B cell (primary cell): ENCODE data around the gene ADGRV1. TPM values are rescaled to one million over a fixed set of nuclear protein-coding genes. Genes with fewer than 3 reads are reported as not detected.

Experiments
- ATAC-seq: fragments of 200-7000 bp; cut with Tn5 transposase; one replicate; pipeline ENCODE4 v1.10.0; 2021; ENCODE audit warnings: low read depth, mild to moderate bottlenecking, moderate number of reproducible peaks, moderate library complexity
- CTCF ChIA-PET: fragments of 350-600 bp; sonication (Branson Sonifier 250); formaldehyde crosslinking; loops from one replicate; lab custom pipeline; 2021; ENCODE audit warnings: antibody characterized with exemption, inconsistent platforms; lab: Charles Lee
- POLR2A ChIA-PET: fragments of 350-600 bp; sonication (Branson Sonifier 250); formaldehyde crosslinking; loops from one replicate; lab custom pipeline; 2021; ENCODE audit warnings: antibody characterized with exemption; lab: Charles Lee
- DNase-seq: peaks from one replicate; pipeline ENCODE4 v3.0.0; 2013
- H2AFZ ChIP-seq: 2 replicates; pipeline ENCODE4 v1.6.1; 2012; ENCODE audit warnings: mild to moderate bottlenecking, low read depth, low read length; ENCODE audit not compliant: insufficient read depth, poor library complexity, severe bottlenecking
- H3K27ac ChIP-seq, 2 donors: 1 replicate in 1 of 2; 2 replicates in 1 of 2; pipeline ENCODE4 v1.5.1; 2012 to 2013; ENCODE audit warnings: low read length in 2 of 2, mild to moderate bottlenecking in 2 of 2, moderate library complexity in 1 of 2
- H3K27me3 ChIP-seq, 4 experiments: fragments of 200-600 bp in 1 of 4; sonication (generic) in 1 of 4; replicated peaks in 1 of 4; 1 replicate in 2 of 4; 2 replicates in 2 of 4; pipeline versions ENCODE4 v1.6.1 to v1.7.0; 2013 to 2016; ENCODE audit warnings: low read length in 3 of 4, mild to moderate bottlenecking in 2 of 4, mixed read lengths in 1 of 4, moderate library complexity in 1 of 4; ENCODE audit not compliant: insufficient read depth in 4 of 4, control insufficient read depth in 3 of 4; ENCODE audit errors: control extremely low read depth in 1 of 4
- H3K36me3 ChIP-seq, 2 experiments: replicated peaks in 1 of 2; 1 replicate in 1 of 2; 2 replicates in 1 of 2; pipeline versions ENCODE4 v1.6.1 to v1.7.1; 2013; ENCODE audit warnings: low read length in 1 of 2; ENCODE audit not compliant: insufficient read depth in 2 of 2, control insufficient read depth in 1 of 2; ENCODE audit errors: control extremely low read depth in 1 of 2, extremely low read depth in 1 of 2
- H3K4me1 ChIP-seq, 2 donors: fragments of 200-600 bp in 1 of 2; sonication (generic) in 1 of 2; 1 replicate in 1 of 2; 2 replicates in 1 of 2; pipeline versions ENCODE4 v1.5.1 to v1.6.1; 2013 to 2017; ENCODE audit warnings: low read length in 2 of 2; ENCODE audit not compliant: control insufficient read depth in 2 of 2, insufficient read depth in 2 of 2
- H3K4me2 ChIP-seq: replicated peaks from 2 replicates; pipeline ENCODE3; 2012; ENCODE audit warnings: mild to moderate bottlenecking, low read depth, low read length; ENCODE audit not compliant: poor library complexity, severe bottlenecking
- H3K4me3 ChIP-seq, 5 experiments: fragments of 200-600 bp in 1 of 5; sonication (generic) in 1 of 5; 1 replicate in 3 of 5; 2 replicates in 2 of 5; pipeline versions ENCODE4 v1.5.1 to v1.7.0; 2011 to 2016; ENCODE audit warnings: low read length in 4 of 5, mild to moderate bottlenecking in 4 of 5, low read depth in 2 of 5, control low read depth in 1 of 5, moderate library complexity in 1 of 5; ENCODE audit not compliant: insufficient read depth in 1 of 5; ENCODE audit errors: control extremely low read depth in 1 of 5, extremely low read depth in 1 of 5
- H3K79me2 ChIP-seq: fragments of 200-600 bp; sonication (generic); one replicate; pipeline ENCODE4 v1.6.0; 2016; ENCODE audit warnings: low read length; ENCODE audit not compliant: control insufficient read depth, insufficient read depth
- H3K9ac ChIP-seq: fragments of 200-600 bp; sonication (generic); 2 replicates; pipeline ENCODE4 v1.6.1; 2017; ENCODE audit warnings: mild to moderate bottlenecking, low read length, moderate library complexity
- H3K9me3 ChIP-seq, 3 donors: one replicate each; pipeline versions ENCODE4 v1.6.1 to v1.7.1; 2013; ENCODE audit warnings: low read length in 2 of 3; ENCODE audit not compliant: control insufficient read depth in 2 of 3, insufficient read depth in 1 of 3; ENCODE audit errors: control extremely low read depth in 1 of 3
- H4K20me1 ChIP-seq: 2 replicates; pipeline ENCODE4 v1.6.0; 2012; ENCODE audit warnings: mild to moderate bottlenecking, low read length; ENCODE audit not compliant: insufficient read depth, control insufficient read depth, poor library complexity, severe bottlenecking
- H3K27ac Mint-ChIP-seq: one replicate; pipeline ENCODE4 v1.8.0; 2021; ENCODE audit warnings: mixed read lengths
- H3K27me3 Mint-ChIP-seq: one replicate; pipeline ENCODE4 v1.8.0; 2021; ENCODE audit warnings: mixed read lengths
- H3K4me1 Mint-ChIP-seq: one replicate; pipeline ENCODE4 v1.8.0; 2021; ENCODE audit warnings: mixed read lengths
- H3K4me3 Mint-ChIP-seq: one replicate; pipeline ENCODE4 v1.8.0; 2021; ENCODE audit warnings: mixed read lengths
- H3K9me3 Mint-ChIP-seq: one replicate; pipeline ENCODE4 v1.8.0; 2022; ENCODE audit warnings: mixed read lengths; ENCODE audit not compliant: insufficient read depth
- CTCF ChIP-seq: fragments of 200-600 bp; IDR thresholded peaks from one replicate; pipeline ENCODE4 v1.8.0; 2022; ENCODE audit warnings: antibody characterized with exemption, mild to moderate bottlenecking
- EZH2 ChIP-seq: IDR thresholded peaks from 2 replicates; pipeline ENCODE4 v1.6.1; 2012; ENCODE audit warnings: borderline replicate concordance, low read depth, mild to moderate bottlenecking, moderate library complexity, low read length; ENCODE audit not compliant: insufficient read depth, poor library complexity, severe bottlenecking
- WGBS: methylation state at CpG from one replicate; pipeline ENCODE4 v1.1.5; 2013; ENCODE audit warnings: missing lambda C conversion rate; ENCODE audit not compliant: insufficient coverage; 5-methylcytosine and 5-hydroxymethylcytosine counted together
- intact Hi-C: fragments of 100-400 bp; cut with micrococcal nuclease; formaldehyde crosslinking; loops from one replicate; pipeline ENCODE4 v1.10.0; 2022
- polyA plus RNA-seq: library from polyadenylated mRNA; depleted of rRNA; stranded (reverse); fragments of >200 nt; gene quantifications from 2 replicates; pipeline ENCODE4 v1.2.3, GENCODE V29; 2012
- total RNA-seq, 2 donors: library from RNA; stranded (reverse); fragments of 120-200 nt in 1 of 2; gene quantifications; 1 replicate in 1 of 2; 2 replicates in 1 of 2; pipeline versions ENCODE4 v1.2.3 to v1.2.4, GENCODE V29; 2013 to 2022

The ADGRV1 gene
- total and polyA plus RNA-seq, 2 donors (not counting 1 experiment from before 2014, with no cell fraction given) = 0.07 TPM; not detected in 1

- H3K27ac Mint-ChIP-seq = no peak overlapping the region
- Histone ChIP-seq H3K27me3 (peaks cover 0 to 3% (median 0%) of the 10 kb centered on the region in 4 experiments), H3K9ac (no peak overlapping the region), H3K4me2 (no peak overlapping the region), H3K27ac (no peak overlapping the region), H3K4me3 (no peak overlapping the region), H3K79me2 (no peaks in the 10 kb centered on the region), H3K9me3 (no peaks in the 10 kb centered on the region), H3K36me3 (no peaks in the 10 kb centered on the region), H2AFZ (no peak overlapping the region), H3K4me1 (no peaks in the 10 kb centered on the region), H4K20me1 (no peaks in the 10 kb centered on the region)
- ATAC-seq (no peak), DNase-seq (no peak)
- no peaks in the 10 kb centered on the region for H3K9me3 Mint-ChIP-seq
- CTCF ChIA-PET = no interaction called here
- TF ChIP-seq CTCF (no peak), EZH2 (no peak)
- H3K27me3 Mint-ChIP-seq = no peaks in the 10 kb centered on the region
- H3K4me1 Mint-ChIP-seq = no peaks in the 10 kb centered on the region
- intact Hi-C loops = no loop called here
- H3K4me3 Mint-ChIP-seq = no peak overlapping the region
- POLR2A ChIA-PET = no interaction called here
Observed at GRCh38 chr5:90703932-90704331, 145.3 kb downstream of the ADGRV1 start.

DNA sequence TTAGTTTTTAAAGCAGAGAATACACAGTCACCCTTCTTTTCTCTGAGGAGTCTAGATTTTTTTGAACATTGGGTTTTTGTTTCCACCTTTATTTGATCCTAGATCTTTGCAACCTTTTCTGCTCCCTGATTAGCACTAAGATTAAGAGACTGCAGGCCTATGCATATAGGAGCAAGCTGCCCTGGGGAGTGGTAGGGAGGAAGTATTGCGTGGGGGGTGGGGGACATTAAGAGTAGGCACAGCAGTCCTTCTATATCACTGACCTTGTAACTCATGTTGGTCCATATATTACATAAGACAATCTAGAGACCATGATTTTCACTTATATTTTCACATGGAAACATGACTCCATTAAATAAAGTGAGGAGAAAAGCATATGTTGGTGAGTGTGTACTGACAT is 149.1 kb downstream of the ADGRV1 start:
- WGBS = no CpG with 5 or more reads among the region's 1 CpG
- no peaks in the 10 kb centered on the region for H4K20me1 ChIP-seq
- no peak for ATAC-seq
- no peak overlapping the region for H3K9ac ChIP-seq
- H3K9me3 ChIP-seq = no peaks in the 10 kb centered on the region
- H2AFZ ChIP-seq = no peak overlapping the region
- Mint-ChIP-seq H3K4me3 (no peak overlapping the region), H3K9me3 (no peaks in the 10 kb centered on the region), H3K4me1 (no peaks in the 10 kb centered on the region), H3K27ac (no peak overlapping the region), H3K27me3 (no peaks in the 10 kb centered on the region)
- no peaks in the 10 kb centered on the region for H3K79me2 ChIP-seq
- TF ChIP-seq CTCF (no peak), EZH2 (no peak)
- intact Hi-C loops = no loop called here
- ChIA-PET POLR2A (no interaction called here), CTCF (interaction anchor here (1.5 kb wide), 1 partner anchor 13 kb away, joined by 6 read pairs; no protein-coding TSS in a partner anchor)
- H3K27me3 ChIP-seq = peaks cover 0 to 3% (median 0%) of the 10 kb centered on the region in 4 experiments
- no peak overlapping the region for H3K4me2 ChIP-seq
- H3K27ac ChIP-seq = no peak overlapping the region
- H3K36me3 ChIP-seq = no peaks in the 10 kb centered on the region
- H3K4me3 ChIP-seq = no peak overlapping the region
- no peaks in the 10 kb centered on the region for H3K4me1 ChIP-seq
- DNase-seq = no peak
